Astrocyte of the spinal cord (primary cell): ENCODE data around the gene CASP2.

ENCODE experiments used
- DNase-seq: peaks from one replicate; pipeline ENCODE4 v3.0.0; 2011; ENCODE audit warnings: low read depth, low spot score
- H3K4me3 ChIP-seq: 2 replicates; pipeline ENCODE4 v1.5.1; 2011; ENCODE audit warnings: low read depth, mild to moderate bottlenecking, low read length, moderate library complexity
- CTCF ChIP-seq: IDR thresholded peaks from 2 replicates; pipeline ENCODE4 v1.5.1; 2012; ENCODE audit warnings: low read depth, mild to moderate bottlenecking, low read length, inconsistent platforms
- in situ Hi-C: cut with HindIII; loops from 2 replicates; pipeline ENCODE4 v1.10.0; 2017; ENCODE audit warnings: low sequenced_read_pairs

Gene CASP2

DNA sequence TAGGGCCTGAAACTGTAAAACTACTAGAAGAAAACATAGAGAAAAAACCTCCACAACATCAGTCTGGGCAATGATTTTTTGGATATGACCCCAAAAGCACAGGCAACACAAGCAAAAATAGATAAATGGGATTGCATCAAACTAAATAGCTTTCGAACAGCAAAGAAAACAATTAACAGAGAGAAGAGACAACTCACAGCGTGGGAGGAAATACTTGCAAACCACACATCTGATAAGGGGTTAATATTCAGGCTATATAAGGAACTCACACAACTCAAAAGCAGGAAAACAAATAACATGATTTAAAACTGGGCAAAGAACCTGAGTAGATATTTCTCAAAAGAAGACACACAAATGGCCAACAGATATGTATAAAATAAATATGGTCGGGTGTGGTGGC lies 32.6 kb upstream of the CASP2 start:
- no peak overlapping the region for H3K4me3 ChIP-seq
- in situ Hi-C loops, result no loop called here
- TF ChIP-seq CTCF, result no peak
- no peak for DNase-seq

- no peak for TF ChIP-seq CTCF
- no peak overlapping the region for H3K4me3 ChIP-seq
- DNase-seq, result no peak
- in situ Hi-C loops, result no loop called here
Measured at GRCh38 chr7:143256325-143256724, 31.8 kb upstream of the CASP2 start.

GRCh38 chr7:143256932-143257331 lies 31.2 kb upstream of the CASP2 start:
- no peak for DNase-seq
- no peak overlapping the region for H3K4me3 ChIP-seq
- no peak for TF ChIP-seq CTCF
- in situ Hi-C loops, result no loop called here

DNA sequence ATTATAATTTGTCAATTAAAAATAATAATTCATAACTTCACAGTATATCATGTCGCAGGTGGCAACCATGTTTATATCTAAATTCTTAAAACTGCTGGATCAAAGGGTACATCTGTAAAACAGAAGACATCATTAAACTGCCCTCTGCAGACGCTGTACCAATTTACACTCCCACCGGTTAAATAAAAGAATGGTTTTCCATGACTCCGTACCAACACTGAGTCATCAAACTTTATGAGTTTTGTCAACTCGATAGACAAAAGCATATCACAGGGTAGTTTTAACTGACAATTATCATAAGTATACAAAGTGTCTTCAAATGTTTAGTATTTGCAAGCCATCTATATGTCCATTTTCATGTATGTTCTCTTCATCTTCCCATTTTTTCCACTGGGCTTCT lies 30.6 kb upstream of the CASP2 start:
- in situ Hi-C loops, result no loop called here
- no peak overlapping the region for H3K4me3 ChIP-seq
- DNase-seq, result no peak
- TF ChIP-seq CTCF, result no peak

DNA sequence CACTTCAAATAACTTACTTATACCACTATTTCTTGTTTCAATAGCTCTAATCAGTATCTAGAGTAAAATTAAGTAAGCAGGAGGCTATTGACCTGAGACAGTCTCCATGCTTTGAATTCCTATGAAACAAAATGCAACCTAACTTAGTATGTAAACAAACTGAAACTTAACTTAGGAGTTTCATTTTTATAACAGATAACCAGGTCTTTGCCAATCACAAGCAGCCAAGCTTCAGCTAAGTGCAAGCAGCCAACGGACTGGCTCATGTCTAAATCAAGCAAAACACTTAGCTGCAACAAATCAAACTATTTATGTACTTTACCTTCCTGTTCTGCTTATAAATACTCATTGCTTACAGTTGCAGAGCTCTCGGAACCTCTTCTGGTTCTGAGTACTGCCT lies 29.3 kb upstream of the CASP2 start:
- DNase-seq, result no peak
- TF ChIP-seq CTCF, result no peak
- H3K4me3 ChIP-seq, result no peak overlapping the region
- in situ Hi-C loops, result no loop called here

GRCh38 chr7:143259765-143260164 lies 28.4 kb upstream of the CASP2 start:
- H3K4me3 ChIP-seq, result no peak overlapping the region
- no peak for TF ChIP-seq CTCF
- no peak for DNase-seq
- in situ Hi-C loops, result no loop called here

DNA sequence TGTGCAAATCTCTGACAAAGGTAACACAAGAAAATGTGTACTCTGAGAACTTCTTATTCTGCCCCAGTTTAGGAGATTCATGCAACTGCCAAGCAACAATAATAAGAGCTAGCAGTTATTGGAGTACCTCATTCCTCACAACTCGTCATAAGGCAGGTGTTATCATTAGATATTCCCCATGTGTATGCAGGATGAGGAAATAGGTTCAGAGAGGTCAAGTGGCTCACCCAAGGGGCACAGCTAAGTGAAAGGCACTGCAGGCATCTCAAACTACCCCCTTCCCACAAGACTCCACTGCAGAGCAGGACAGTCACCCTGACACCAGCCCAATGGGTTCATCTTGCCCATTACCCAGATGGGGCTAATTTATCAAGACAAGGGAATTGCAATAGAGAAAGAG lies 26.2 kb upstream of the CASP2 start:
- no peak overlapping the region for H3K4me3 ChIP-seq
- DNase-seq, result no peak
- in situ Hi-C loops, result no loop called here
- no peak for TF ChIP-seq CTCF
